Mucosa of rectum (tissue), 2 donors: Measurements from ENCODE around the gene MACO1.

Source experiments
- H3K27ac ChIP-seq, 2 donors: one replicate each; pipeline ENCODE4 v1.7.0; 2013; ENCODE audit warnings: inconsistent platforms in 2 of 2, low read depth in 2 of 2, low read length in 2 of 2
- H3K27me3 ChIP-seq, 2 donors: one replicate each; pipeline ENCODE4 v1.7.0; 2013; ENCODE audit warnings: low read length in 2 of 2; ENCODE audit not compliant: control insufficient read depth in 2 of 2, insufficient read depth in 2 of 2
- H3K36me3 ChIP-seq, 2 donors: one replicate each; pipeline ENCODE4 v1.7.0; 2013; ENCODE audit warnings: low read length in 2 of 2; ENCODE audit not compliant: control insufficient read depth in 2 of 2, insufficient read depth in 2 of 2
- H3K4me1 ChIP-seq, 2 donors: one replicate each; pipeline ENCODE4 v1.7.0; 2013; ENCODE audit warnings: low read length in 2 of 2, mild to moderate bottlenecking in 1 of 2; ENCODE audit not compliant: control insufficient read depth in 2 of 2, insufficient read depth in 2 of 2
- H3K4me3 ChIP-seq, 2 donors: one replicate each; pipeline ENCODE4 v1.7.0; 2013; ENCODE audit warnings: low read length in 2 of 2
- H3K9ac ChIP-seq, 2 donors: one replicate each; pipeline ENCODE4 v1.7.0; 2013; ENCODE audit warnings: low read length in 2 of 2, low read depth in 1 of 2, mild to moderate bottlenecking in 1 of 2
- H3K9me3 ChIP-seq, 2 donors: one replicate each; pipeline ENCODE4 v1.7.0; 2013; ENCODE audit warnings: low read length in 2 of 2; ENCODE audit not compliant: control insufficient read depth in 2 of 2
- donor health status: healthy.
- donor health status: Normal muscosa, but diverticular disease.

The MACO1 gene

DNA sequence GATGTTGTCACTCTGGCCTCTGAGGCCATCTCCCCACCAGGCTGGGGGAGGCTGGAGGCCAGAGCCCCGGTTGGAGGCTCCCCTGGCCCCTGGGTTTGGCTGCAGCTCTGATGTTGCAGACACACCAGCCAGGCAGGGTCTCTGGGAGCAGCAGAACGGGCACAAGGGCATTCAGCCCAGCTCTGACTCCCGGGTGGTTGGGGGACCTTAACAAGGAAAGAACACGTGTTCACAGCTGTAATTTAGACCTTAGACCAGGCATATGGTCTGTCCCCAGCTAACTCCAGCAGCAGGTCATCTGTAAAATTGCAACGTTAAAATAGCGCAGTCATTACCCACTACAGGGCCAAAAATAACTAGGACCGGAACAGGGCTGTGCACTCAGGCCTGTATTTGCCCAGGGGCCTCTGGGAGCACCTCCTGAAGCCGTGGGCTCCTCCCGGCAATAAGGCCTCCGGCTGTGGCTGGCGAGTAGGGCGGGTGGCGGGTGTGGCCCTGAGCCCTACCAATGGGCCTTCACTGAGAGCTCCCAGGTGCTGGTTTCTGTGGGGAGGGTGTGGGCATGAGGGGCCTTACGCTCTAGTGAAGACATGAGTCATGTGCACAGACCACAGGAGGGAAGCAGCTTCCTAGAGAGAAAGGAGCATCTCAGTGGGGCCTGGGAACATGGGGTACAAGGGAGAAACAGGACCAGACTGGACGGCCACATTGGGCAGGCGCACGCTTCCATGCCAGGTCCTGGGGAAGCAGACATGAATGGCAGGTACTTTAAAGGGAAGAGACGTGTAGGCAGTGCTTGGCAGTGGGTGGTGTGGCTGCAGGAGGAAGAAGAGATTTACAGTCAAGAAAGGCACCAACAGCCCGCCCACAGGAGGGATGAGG lies 118.8 kb downstream of the MACO1 start:
- no peaks in the 10 kb centered on the region for H3K9me3 ChIP-seq
- peak overlapping the region; percentile 74 for H3K9ac ChIP-seq
- peaks cover 0 to 5% of the 10 kb centered on the region in 2 donors for H3K36me3 ChIP-seq
- peak overlapping the region; percentile 93 to 94 for H3K27ac ChIP-seq
- H3K4me1 ChIP-seq, result peaks cover 45 to 54% of the 10 kb centered on the region in 2 donors
- H3K27me3 ChIP-seq, result no peaks in the 10 kb centered on the region
- peak overlapping the region; percentile 27 to 28 for H3K4me3 ChIP-seq
